ENCODE results near the gene WWOX. TPM values are rescaled to one million over a fixed set of nuclear protein-coding genes. Genes with fewer than 3 reads are reported as not detected.

Gene WWOX
- total RNA-seq, 6 donors from 2014 or later, result 18.7 to 167 (median 31.0) TPM

DNA sequence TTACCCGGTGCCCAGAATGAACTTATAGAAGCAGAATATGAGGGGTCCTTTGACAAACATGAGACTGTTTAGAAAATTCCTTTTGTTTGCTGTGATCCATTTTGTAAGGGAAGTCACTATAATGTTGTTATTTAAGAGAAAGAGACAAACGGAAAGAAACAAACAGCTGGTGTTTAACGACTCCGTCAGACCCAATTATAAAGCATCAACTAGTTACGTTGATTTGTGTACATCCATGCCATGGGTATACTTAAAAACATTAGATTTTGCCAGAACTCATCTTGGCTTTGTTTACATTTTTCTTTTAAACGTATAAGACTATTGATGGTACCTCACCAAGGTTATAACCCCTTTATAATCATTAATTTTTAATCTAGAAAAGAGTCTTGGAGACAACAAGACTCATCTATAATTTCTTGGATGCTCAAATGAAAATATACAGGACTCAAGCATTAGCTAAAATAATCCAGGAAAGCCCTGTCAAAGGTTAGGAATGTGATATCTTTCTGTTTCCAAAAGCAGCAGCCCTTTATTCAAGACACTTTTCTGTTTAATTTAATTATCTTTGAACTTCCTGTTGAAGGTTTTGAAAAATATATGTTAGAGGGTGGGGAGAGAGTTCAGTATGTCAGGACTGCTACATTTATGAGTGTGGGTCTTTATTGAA lies 331.7 kb downstream of the WWOX start:
- DNase-seq, result no peak
- H3K9me3 ChIP-seq, result no peaks in the 10 kb centered on the region
- WGBS, 2 donors, result 81 to 84% methylated on average over 6 of the region's 6 CpGs
- H3K27me3 ChIP-seq, result no peaks in the 10 kb centered on the region
- peaks cover 0 to 3% (median 1%) of the 10 kb centered on the region in 4 donors for H3K36me3 ChIP-seq
- no peak for ATAC-seq (ENCODE audit: low FRiP score in 2 of 2)
- H3K4me3 ChIP-seq, result no peak overlapping the region
- TF ChIP-seq POLR2AphosphoS5 (IDR thresholded peaks at IDR 0.05) (no peak), EP300 (IDR thresholded peaks at IDR 0.05) (no peak), POLR2A (IDR thresholded peaks at IDR 0.05) (no peak)
- TF ChIP-seq, protein P1, sequence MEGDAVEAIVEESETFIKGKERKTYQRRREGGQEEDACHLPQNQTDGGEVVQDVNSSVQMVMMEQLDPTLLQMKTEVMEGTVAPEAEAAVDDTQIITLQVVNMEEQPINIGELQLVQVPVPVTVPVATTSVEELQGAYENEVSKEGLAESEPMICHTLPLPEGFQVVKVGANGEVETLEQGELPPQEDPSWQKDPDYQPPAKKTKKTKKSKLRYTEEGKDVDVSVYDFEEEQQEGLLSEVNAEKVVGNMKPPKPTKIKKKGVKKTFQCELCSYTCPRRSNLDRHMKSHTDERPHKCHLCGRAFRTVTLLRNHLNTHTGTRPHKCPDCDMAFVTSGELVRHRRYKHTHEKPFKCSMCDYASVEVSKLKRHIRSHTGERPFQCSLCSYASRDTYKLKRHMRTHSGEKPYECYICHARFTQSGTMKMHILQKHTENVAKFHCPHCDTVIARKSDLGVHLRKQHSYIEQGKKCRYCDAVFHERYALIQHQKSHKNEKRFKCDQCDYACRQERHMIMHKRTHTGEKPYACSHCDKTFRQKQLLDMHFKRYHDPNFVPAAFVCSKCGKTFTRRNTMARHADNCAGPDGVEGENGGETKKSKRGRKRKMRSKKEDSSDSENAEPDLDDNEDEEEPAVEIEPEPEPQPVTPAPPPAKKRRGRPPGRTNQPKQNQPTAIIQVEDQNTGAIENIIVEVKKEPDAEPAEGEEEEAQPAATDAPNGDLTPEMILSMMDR (IDR thresholded peaks at IDR 0.05), result no peak
- no peak overlapping the region for H3K27ac ChIP-seq
- H3K4me1 ChIP-seq, result peaks cover 0 to 5% (median 0%) of the 10 kb centered on the region in 4 donors

DNA sequence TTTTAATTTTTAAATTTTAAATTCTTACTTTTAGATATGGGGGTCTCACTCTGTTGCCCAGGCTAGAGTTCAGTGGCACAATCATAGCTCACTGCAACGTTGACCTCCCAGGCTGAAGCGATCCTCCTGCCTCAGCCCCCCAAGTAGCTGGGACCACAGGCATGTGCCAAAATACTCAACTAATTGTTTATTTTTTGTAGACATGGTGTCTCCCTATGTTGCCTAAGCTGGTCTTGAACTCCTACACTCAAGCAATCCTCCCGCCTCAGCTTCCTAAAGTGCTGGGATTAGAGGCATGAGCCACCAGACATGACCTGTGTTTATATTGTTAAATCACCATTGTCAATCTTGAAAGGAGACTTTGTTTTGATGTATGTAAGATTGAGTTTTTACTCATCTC lies 332.2 kb downstream of the WWOX start:
- H3K4me3 ChIP-seq, result no peak overlapping the region
- DNase-seq, result no peak
- WGBS, 2 donors, result 92 to 100% methylated on average over 3 of the region's 3 CpGs
- H3K9me3 ChIP-seq, result no peaks in the 10 kb centered on the region
- no peak overlapping the region for H3K27ac ChIP-seq
- peaks cover 0 to 5% (median 0%) of the 10 kb centered on the region in 4 donors for H3K4me1 ChIP-seq
- no peaks in the 10 kb centered on the region for H3K27me3 ChIP-seq
- TF ChIP-seq POLR2AphosphoS5 (IDR thresholded peaks at IDR 0.05) (no peak), EP300 (IDR thresholded peaks at IDR 0.05) (no peak), POLR2A (IDR thresholded peaks at IDR 0.05) (no peak)
- TF ChIP-seq, protein P1 (IDR thresholded peaks at IDR 0.05), result no peak
- no peak for ATAC-seq (ENCODE audit: low FRiP score in 2 of 2)
- H3K36me3 ChIP-seq, result peaks cover 0 to 3% (median 1%) of the 10 kb centered on the region in 4 donors

DNA sequence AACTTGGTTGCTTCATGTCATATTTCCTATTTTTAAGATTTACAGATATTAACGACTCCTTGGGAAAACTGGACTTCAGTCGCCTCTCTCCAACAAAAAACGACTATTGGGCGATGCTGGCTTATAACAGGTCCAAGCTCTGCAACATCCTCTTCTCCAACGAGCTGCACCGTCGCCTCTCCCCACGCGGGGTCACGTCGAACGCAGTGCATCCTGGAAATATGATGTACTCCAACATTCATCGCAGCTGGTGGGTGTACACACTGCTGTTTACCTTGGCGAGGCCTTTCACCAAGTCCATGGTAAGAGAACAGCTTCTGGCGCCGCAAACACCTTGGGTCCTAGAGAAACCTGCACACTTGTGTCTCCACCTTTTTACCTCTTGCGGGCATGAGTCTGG lies 333.0 kb downstream of the WWOX start:
- ATAC-seq (ENCODE audit: low FRiP score in 2 of 2) (no peak), DNase-seq (peak in 1 of 2 donors; percentile 38)
- H3K27ac ChIP-seq, result no peak overlapping the region
- H3K4me1 ChIP-seq, result peaks cover 0 to 5% (median under 1%) of the 10 kb centered on the region in 4 donors
- WGBS, 2 donors, result 91 to 95% methylated on average over 17 of the region's 17 CpGs
- H3K27me3 ChIP-seq, result no peaks in the 10 kb centered on the region
- TF ChIP-seq, protein P1 (IDR thresholded peaks at IDR 0.05), result no peak
- no peak for TF ChIP-seq POLR2AphosphoS5 (IDR thresholded peaks at IDR 0.05)
- TF ChIP-seq EP300 (IDR thresholded peaks at IDR 0.05), result no peak
- no peak for TF ChIP-seq POLR2A (IDR thresholded peaks at IDR 0.05)
- no peaks in the 10 kb centered on the region for H3K9me3 ChIP-seq
- H3K36me3 ChIP-seq, result peaks cover 0 to 3% (median 1%) of the 10 kb centered on the region in 4 donors
- no peak overlapping the region for H3K4me3 ChIP-seq

DNA sequence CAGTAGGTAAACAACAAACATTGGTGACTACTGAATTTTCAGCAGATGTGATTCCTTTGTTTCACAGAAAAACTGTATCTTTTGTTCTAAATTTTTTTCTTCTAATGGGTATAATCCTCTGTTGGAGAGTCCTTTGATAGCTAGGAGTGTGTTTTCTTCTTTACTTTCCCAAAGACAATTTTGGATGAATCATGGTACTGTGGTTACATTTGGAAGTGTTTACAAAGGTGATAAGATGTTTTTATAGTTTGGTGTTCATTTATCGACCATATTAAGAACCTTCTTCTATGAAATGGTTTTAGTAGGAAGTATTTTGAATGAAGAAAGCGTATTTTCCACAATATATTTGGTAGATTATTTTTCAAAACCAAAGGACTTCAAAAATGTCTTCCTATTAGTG lies 333.7 kb downstream of the WWOX start:
- no peak for ATAC-seq (ENCODE audit: low FRiP score in 2 of 2)
- TF ChIP-seq EP300 (IDR thresholded peaks at IDR 0.05) (no peak), POLR2A (IDR thresholded peaks at IDR 0.05) (no peak), POLR2AphosphoS5 (IDR thresholded peaks at IDR 0.05) (no peak)
- TF ChIP-seq, protein P1 (IDR thresholded peaks at IDR 0.05), result no peak
- H3K4me3 ChIP-seq, result no peak overlapping the region
- WGBS, 2 donors, result 89 to 90% methylated on average over 2 of the region's 2 CpGs
- H3K4me1 ChIP-seq, result peaks cover 0 to 4% (median 1%) of the 10 kb centered on the region in 4 donors
- no peak overlapping the region for H3K27ac ChIP-seq
- no peaks in the 10 kb centered on the region for H3K9me3 ChIP-seq
- H3K36me3 ChIP-seq, result peaks cover 0 to 3% (median 1%) of the 10 kb centered on the region in 4 donors
- no peaks in the 10 kb centered on the region for H3K27me3 ChIP-seq
- no peak for DNase-seq

- H3K27ac ChIP-seq, result no peak overlapping the region
- 97 to 98% methylated on average over 4 of the region's 4 CpGs for whole genome bisulfite sequencing, 2 donors
Observed at GRCh38 chr16:78434401-78434800, 334.9 kb downstream of the WWOX start.

More at GRCh38 chr16:78434401-78434800, 334.9 kb downstream of the WWOX start:
- Histone ChIP-seq H3K4me1 (peaks cover 0 to 3% (median 0%) of the 10 kb centered on the region in 4 donors), H3K27me3 (no peaks in the 10 kb centered on the region), H3K9me3 (no peaks in the 10 kb centered on the region), H3K36me3 (peaks cover 0 to 3% (median 1%) of the 10 kb centered on the region in 4 donors), H3K4me3 (no peak overlapping the region)
- TF ChIP-seq POLR2AphosphoS5 (IDR thresholded peaks at IDR 0.05) (no peak), EP300 (IDR thresholded peaks at IDR 0.05) (no peak), POLR2A (IDR thresholded peaks at IDR 0.05) (no peak)
- TF ChIP-seq, protein P1 (IDR thresholded peaks at IDR 0.05), result no peak
- DNase-seq, result no peak
- no peak for ATAC-seq (ENCODE audit: low FRiP score in 2 of 2)
